Measurements from ENCODE around the gene NOXO1.

The NOXO1 gene

GRCh38 chr16:1979271-1980029 lies 1.8 kb downstream of the NOXO1 start:
- no peak overlapping the region for H3K4me3 ChIP-seq (ENCODE audit: insufficient read depth, low read depth, low read length, poor library complexity, severe bottlenecking)
- DNase-seq = no peak
- peaks cover 16% of the 10 kb centered on the region for H3K27me3 ChIP-seq (replicated peaks; ENCODE audit: control insufficient read depth, insufficient read depth, low read length, poor library complexity, severe bottlenecking)
- no peak overlapping the region for H3K27ac ChIP-seq (ENCODE audit: insufficient read depth, low read length, poor library complexity, severe bottlenecking)
- peaks cover 13% of the 10 kb centered on the region for H3K4me1 ChIP-seq (ENCODE audit: control insufficient read depth, insufficient read depth, low read length, poor library complexity, severe bottlenecking)
- H3K9me3 ChIP-seq (ENCODE audit: control insufficient read depth, low read length) = no peaks in the 10 kb centered on the region
- peaks cover 44% of the 10 kb centered on the region for H3K36me3 ChIP-seq (ENCODE audit: control insufficient read depth, insufficient read depth, low read length)

- Histone ChIP-seq H3K4me3 (ENCODE audit: insufficient read depth, low read depth, low read length, poor library complexity, severe bottlenecking) (no peak overlapping the region), H3K9me3 (ENCODE audit: control insufficient read depth, low read length) (no peaks in the 10 kb centered on the region), H3K36me3 (ENCODE audit: control insufficient read depth, insufficient read depth, low read length) (peaks cover 48% of the 10 kb centered on the region), H3K4me1 (ENCODE audit: control insufficient read depth, insufficient read depth, low read length, poor library complexity, severe bottlenecking) (peaks cover 11% of the 10 kb centered on the region), H3K27ac (ENCODE audit: insufficient read depth, low read length, poor library complexity, severe bottlenecking) (no peak overlapping the region), H3K27me3 (replicated peaks; ENCODE audit: control insufficient read depth, insufficient read depth, low read length, poor library complexity, severe bottlenecking) (peaks cover 16% of the 10 kb centered on the region)
- no peak for DNase-seq
Measured at GRCh38 chr16:1978476-1979120, 2.7 kb downstream of the NOXO1 start.

DNA sequence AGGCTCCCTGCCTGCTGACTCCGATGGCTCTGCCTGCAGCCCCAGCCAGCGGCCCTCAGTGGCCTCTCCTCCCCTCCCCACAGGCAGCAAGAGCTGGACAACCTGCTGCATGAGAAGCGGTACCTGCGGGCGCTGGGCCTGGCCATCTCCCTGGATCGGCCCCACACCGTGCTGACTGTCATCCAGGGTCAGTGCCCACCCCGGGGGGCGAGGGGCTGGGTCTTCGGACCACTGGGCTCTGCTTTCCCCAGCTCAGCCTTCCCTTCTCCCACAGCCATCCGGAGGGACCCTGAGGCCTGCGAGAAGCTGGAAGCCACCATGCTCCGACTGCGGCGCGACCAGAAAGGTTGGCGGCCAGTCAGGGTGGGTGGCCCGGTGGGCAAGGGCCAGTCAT lies 3.4 kb downstream of the NOXO1 start:
- no peak for DNase-seq
- H3K4me1 ChIP-seq (ENCODE audit: control insufficient read depth, insufficient read depth, low read length, poor library complexity, severe bottlenecking) = peaks cover 6% of the 10 kb centered on the region
- H3K4me3 ChIP-seq (ENCODE audit: insufficient read depth, low read depth, low read length, poor library complexity, severe bottlenecking) = no peak overlapping the region
- peaks cover 48% of the 10 kb centered on the region for H3K36me3 ChIP-seq (ENCODE audit: control insufficient read depth, insufficient read depth, low read length)
- H3K9me3 ChIP-seq (ENCODE audit: control insufficient read depth, low read length) = no peaks in the 10 kb centered on the region
- H3K27ac ChIP-seq (ENCODE audit: insufficient read depth, low read length, poor library complexity, severe bottlenecking) = no peak overlapping the region
- H3K27me3 ChIP-seq (replicated peaks; ENCODE audit: control insufficient read depth, insufficient read depth, low read length, poor library complexity, severe bottlenecking) = peaks cover 16% of the 10 kb centered on the region

GRCh38 chr16:1976951-1977874 lies 4.1 kb downstream of the NOXO1 start:
- peaks cover 48% of the 10 kb centered on the region for H3K36me3 ChIP-seq (ENCODE audit: control insufficient read depth, insufficient read depth, low read length)
- H3K4me1 ChIP-seq (ENCODE audit: control insufficient read depth, insufficient read depth, low read length, poor library complexity, severe bottlenecking) = peaks cover 12% of the 10 kb centered on the region
- no peak overlapping the region for H3K4me3 ChIP-seq (ENCODE audit: insufficient read depth, low read depth, low read length, poor library complexity, severe bottlenecking)
- no peak for DNase-seq
- H3K9me3 ChIP-seq (ENCODE audit: control insufficient read depth, low read length) = no peaks in the 10 kb centered on the region
- peaks cover 16% of the 10 kb centered on the region for H3K27me3 ChIP-seq (replicated peaks; ENCODE audit: control insufficient read depth, insufficient read depth, low read length, poor library complexity, severe bottlenecking)
- no peak overlapping the region for H3K27ac ChIP-seq (ENCODE audit: insufficient read depth, low read length, poor library complexity, severe bottlenecking)

GRCh38 chr16:1976216-1976520 lies 5.1 kb downstream of the NOXO1 start:
- DNase-seq = no peak
- H3K27ac ChIP-seq (ENCODE audit: insufficient read depth, low read length, poor library complexity, severe bottlenecking) = no peak overlapping the region
- H3K9me3 ChIP-seq (ENCODE audit: control insufficient read depth, low read length) = no peaks in the 10 kb centered on the region
- peaks cover 48% of the 10 kb centered on the region for H3K36me3 ChIP-seq (ENCODE audit: control insufficient read depth, insufficient read depth, low read length)
- peaks cover 17% of the 10 kb centered on the region for H3K4me1 ChIP-seq (ENCODE audit: control insufficient read depth, insufficient read depth, low read length, poor library complexity, severe bottlenecking)
- H3K4me3 ChIP-seq (ENCODE audit: insufficient read depth, low read depth, low read length, poor library complexity, severe bottlenecking) = no peak overlapping the region
- peaks cover 8% of the 10 kb centered on the region for H3K27me3 ChIP-seq (replicated peaks; ENCODE audit: control insufficient read depth, insufficient read depth, low read length, poor library complexity, severe bottlenecking)

- Histone ChIP-seq H3K4me1 (ENCODE audit: control insufficient read depth, insufficient read depth, low read length, poor library complexity, severe bottlenecking) (peaks cover 21% of the 10 kb centered on the region), H3K27me3 (replicated peaks; ENCODE audit: control insufficient read depth, insufficient read depth, low read length, poor library complexity, severe bottlenecking) (peaks cover 3% of the 10 kb centered on the region), H3K4me3 (ENCODE audit: insufficient read depth, low read depth, low read length, poor library complexity, severe bottlenecking) (no peak overlapping the region), H3K36me3 (ENCODE audit: control insufficient read depth, insufficient read depth, low read length) (peaks cover 48% of the 10 kb centered on the region), H3K9me3 (ENCODE audit: control insufficient read depth, low read length) (no peaks in the 10 kb centered on the region), H3K27ac (ENCODE audit: insufficient read depth, low read length, poor library complexity, severe bottlenecking) (no peak overlapping the region)
- no peak for DNase-seq
Measured at GRCh38 chr16:1975432-1976215, 5.6 kb downstream of the NOXO1 start.

GRCh38 chr16:1974157-1975070 lies 6.9 kb downstream of the NOXO1 start:
- no peaks in the 10 kb centered on the region for H3K27me3 ChIP-seq (replicated peaks; ENCODE audit: control insufficient read depth, insufficient read depth, low read length, poor library complexity, severe bottlenecking)
- H3K9me3 ChIP-seq (ENCODE audit: control insufficient read depth, low read length) = no peaks in the 10 kb centered on the region
- H3K4me1 ChIP-seq (ENCODE audit: control insufficient read depth, insufficient read depth, low read length, poor library complexity, severe bottlenecking) = peaks cover 21% of the 10 kb centered on the region
- DNase-seq = no peak
- H3K4me3 ChIP-seq (ENCODE audit: insufficient read depth, low read depth, low read length, poor library complexity, severe bottlenecking) = no peak overlapping the region
- H3K27ac ChIP-seq (ENCODE audit: insufficient read depth, low read length, poor library complexity, severe bottlenecking) = no peak overlapping the region
- peaks cover 48% of the 10 kb centered on the region for H3K36me3 ChIP-seq (ENCODE audit: control insufficient read depth, insufficient read depth, low read length)

DNA sequence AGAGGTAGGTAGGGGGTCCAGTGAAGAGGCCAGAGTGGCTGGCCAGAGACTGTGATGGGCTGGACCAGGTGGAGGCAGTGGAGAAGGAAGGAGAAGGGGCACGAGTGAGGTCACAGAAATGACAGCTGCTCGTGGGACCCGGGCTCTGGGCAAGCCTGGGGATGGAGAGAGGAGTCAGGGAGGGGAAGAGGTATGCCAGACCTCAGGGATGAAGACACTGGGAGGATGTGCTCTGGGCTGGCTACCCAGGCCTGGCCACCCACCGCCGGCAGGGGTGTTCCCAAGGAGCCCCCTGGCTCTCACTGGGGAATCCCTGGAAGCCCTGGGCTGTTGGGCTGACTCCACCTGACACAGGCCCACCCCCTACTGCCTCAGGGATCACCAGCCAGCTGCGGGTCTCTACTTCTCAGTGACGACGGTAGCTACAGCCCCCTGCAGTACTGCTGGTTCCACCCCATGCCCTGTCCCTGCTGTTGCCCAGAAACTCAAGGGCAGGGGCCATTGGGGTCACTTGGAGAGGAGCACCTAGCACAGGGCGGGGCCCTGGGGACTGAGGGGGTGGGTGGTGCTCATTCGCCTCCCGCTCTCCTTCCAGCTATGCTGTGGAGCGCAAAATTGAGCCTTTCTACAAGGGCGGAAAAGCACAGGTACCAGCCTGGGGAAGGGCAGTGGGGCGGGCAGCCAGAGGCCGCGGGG lies 7.7 kb downstream of the NOXO1 start:
- H3K4me3 ChIP-seq (ENCODE audit: insufficient read depth, low read depth, low read length, poor library complexity, severe bottlenecking) = no peak overlapping the region
- H3K9me3 ChIP-seq (ENCODE audit: control insufficient read depth, low read length) = no peaks in the 10 kb centered on the region
- peaks cover 17% of the 10 kb centered on the region for H3K4me1 ChIP-seq (ENCODE audit: control insufficient read depth, insufficient read depth, low read length, poor library complexity, severe bottlenecking)
- H3K36me3 ChIP-seq (ENCODE audit: control insufficient read depth, insufficient read depth, low read length) = peaks cover 46% of the 10 kb centered on the region
- DNase-seq = no peak
- no peak overlapping the region for H3K27ac ChIP-seq (ENCODE audit: insufficient read depth, low read length, poor library complexity, severe bottlenecking)
- H3K27me3 ChIP-seq (replicated peaks; ENCODE audit: control insufficient read depth, insufficient read depth, low read length, poor library complexity, severe bottlenecking) = no peaks in the 10 kb centered on the region

Data from effector memory CD4-positive, alpha-beta T cell (primary cell).